Neuronal stem cell (in vitro differentiated cells): ENCODE results near the gene RUNX1.
"Not testable (repeated sequence)": the region's sequence is repeated elsewhere in the genome, so short reads cannot be mapped to it uniquely, and the experiment has no call there.

Experiments used
- DNase-seq: peaks from one replicate; pipeline ENCODE4 v3.0.0-alpha.2; 2013; ENCODE audit warnings: low spot score
- H2AFZ ChIP-seq: one replicate; pipeline ENCODE4 v1.6.1; 2013; ENCODE audit warnings: mild to moderate bottlenecking, low read length, inconsistent platforms
- H2AK5ac ChIP-seq: 2 replicates; pipeline ENCODE4 v1.6.1; 2013; ENCODE audit warnings: low read depth, mild to moderate bottlenecking, inconsistent platforms, low read length, moderate library complexity, mixed read lengths
- H2BK120ac ChIP-seq: 2 replicates; pipeline ENCODE4 v1.6.1; 2013; ENCODE audit warnings: low read depth, mild to moderate bottlenecking, inconsistent platforms, low read length, moderate library complexity, mixed read lengths
- H2BK12ac ChIP-seq: one replicate; pipeline ENCODE4 v1.6.1; 2013; ENCODE audit warnings: low read length, inconsistent platforms
- H2BK15ac ChIP-seq: 2 replicates; pipeline ENCODE4 v1.6.1; 2013; ENCODE audit warnings: mild to moderate bottlenecking, low read length, inconsistent platforms, mixed read lengths
- H2BK5ac ChIP-seq: one replicate; pipeline ENCODE4 v1.6.1; 2013; ENCODE audit warnings: inconsistent platforms, mild to moderate bottlenecking, low read length, moderate library complexity
- H3K14ac ChIP-seq: one replicate; pipeline ENCODE4 v1.6.1; 2013; ENCODE audit warnings: low read length, inconsistent platforms
- H3K18ac ChIP-seq: 2 replicates; pipeline ENCODE4 v1.6.1; 2013; ENCODE audit warnings: low read length, inconsistent platforms
- H3K23ac ChIP-seq: 2 replicates; pipeline ENCODE4 v1.6.1; 2013; ENCODE audit warnings: low read depth, mild to moderate bottlenecking, mixed read lengths, low read length, inconsistent platforms; ENCODE audit not compliant: poor library complexity
- H3K27ac ChIP-seq: replicated peaks from 3 replicates; pipeline ENCODE4 v1.5.1; 2013; ENCODE audit warnings: low read length, inconsistent platforms
- H3K27me3 ChIP-seq, 3 experiments: 2 replicates each; pipeline ENCODE4 v1.6.1; 2013; ENCODE audit warnings: low read length in 3 of 3, mild to moderate bottlenecking in 2 of 3, inconsistent platforms in 1 of 3, low read depth in 1 of 3, mixed read lengths in 1 of 3, moderate library complexity in 1 of 3; ENCODE audit not compliant: control insufficient read depth in 3 of 3, insufficient read depth in 3 of 3
- H3K36me3 ChIP-seq, 2 donors: replicated peaks in 1 of 2; 2 replicates each; pipeline ENCODE4 v1.6.1; 2013; ENCODE audit warnings: low read length in 2 of 2; ENCODE audit not compliant: control insufficient read depth in 2 of 2, insufficient read depth in 2 of 2
- H3K4ac ChIP-seq: 2 replicates; pipeline ENCODE4 v1.6.1; 2013; ENCODE audit warnings: inconsistent platforms, mild to moderate bottlenecking, low read length, moderate library complexity
- H3K4me1 ChIP-seq, 2 donors: 1 replicate in 1 of 2; 2 replicates in 1 of 2; pipeline ENCODE4 v1.6.1; 2013; ENCODE audit warnings: low read length in 2 of 2, low read depth in 1 of 2; ENCODE audit not compliant: control insufficient read depth in 2 of 2, insufficient read depth in 1 of 2
- H3K4me2 ChIP-seq: one replicate; pipeline ENCODE4 v1.6.1; 2013; ENCODE audit warnings: mild to moderate bottlenecking, low read length, inconsistent platforms; ENCODE audit not compliant: insufficient read depth, poor library complexity, severe bottlenecking
- H3K4me3 ChIP-seq, 2 donors: 2 replicates each; pipeline ENCODE4 v1.5.1; 2013; ENCODE audit warnings: low read length in 2 of 2, mild to moderate bottlenecking in 2 of 2, inconsistent platforms in 1 of 2, moderate library complexity in 1 of 2
- H3K79me1 ChIP-seq: one replicate; pipeline ENCODE4 v1.6.1; 2013; ENCODE audit warnings: low read depth, mild to moderate bottlenecking, inconsistent platforms, low read length, moderate library complexity
- H3K9ac ChIP-seq: one replicate; pipeline ENCODE4 v1.6.1; 2013; ENCODE audit warnings: mild to moderate bottlenecking, low read depth, low read length, inconsistent platforms; ENCODE audit not compliant: poor library complexity
- H3K9me3 ChIP-seq, 2 donors: replicated peaks in 1 of 2; 2 replicates each; pipeline versions ENCODE3 to v1.6.1; 2013; ENCODE audit warnings: low read length in 2 of 2, mild to moderate bottlenecking in 2 of 2, inconsistent platforms in 1 of 2, low read depth in 1 of 2, mixed read lengths in 1 of 2, moderate library complexity in 1 of 2; ENCODE audit not compliant: control insufficient read depth in 2 of 2, insufficient read depth in 1 of 2
- H4K8ac ChIP-seq: one replicate; pipeline ENCODE4 v1.6.1; 2013; ENCODE audit warnings: low read depth, mild to moderate bottlenecking, inconsistent platforms, low read length, moderate library complexity
- H4K91ac ChIP-seq: one replicate; pipeline ENCODE4 v1.6.1; 2013; ENCODE audit warnings: low read length, low read depth, mild to moderate bottlenecking, inconsistent platforms; ENCODE audit not compliant: poor library complexity
- WGBS, 2 donors: extraction: QIAGEN DNeasy Blood & Tissue Kit; methylation state at CpG; one replicate each; pipeline ENCODE4 v1.1.7; 2013; ENCODE audit warnings: missing lambda C conversion rate in 2 of 2, mixed read lengths in 1 of 2; ENCODE audit not compliant: insufficient read length in 2 of 2, insufficient replicate concordance in 1 of 2; ENCODE audit errors: extremely low coverage in 2 of 2; 5-methylcytosine and 5-hydroxymethylcytosine counted together

The RUNX1 gene

GRCh38 chr21:34951868-34952267 lies 97.2 kb downstream of the RUNX1 start:
- H3K9me3 ChIP-seq, H3K23ac ChIP-seq, H3K79me1 ChIP-seq, H3K9ac ChIP-seq, H4K91ac ChIP-seq, H2BK120ac ChIP-seq, H3K4ac ChIP-seq, H2AFZ ChIP-seq, H3K4me1 ChIP-seq, H3K27me3 ChIP-seq, H3K4me2 ChIP-seq, DNase-seq, H4K8ac ChIP-seq, H2BK15ac ChIP-seq, H2AK5ac ChIP-seq, H2BK12ac ChIP-seq, H3K14ac ChIP-seq, H3K36me3 ChIP-seq, H2BK5ac ChIP-seq, H3K27ac ChIP-seq, H3K4me3 ChIP-seq, H3K18ac ChIP-seq: not testable (repeated sequence)
- WGBS, 2 donors, result no CpG with 5 or more reads among the region's 4 CpGs

- Histone ChIP-seq H3K9me3 (no peaks in the 10 kb centered on the region), H2AFZ (no peak overlapping the region), H3K4ac (no peak overlapping the region), H3K4me2 (no peak overlapping the region), H3K27ac (no peak overlapping the region), H4K91ac (no peak overlapping the region), H3K27me3 (no peaks in the 10 kb centered on the region), H3K4me1 (peaks cover 0 to 2% of the 10 kb centered on the region in 2 donors), H4K8ac (no peak overlapping the region), H2AK5ac (no peak overlapping the region), H2BK120ac (no peak overlapping the region), H3K4me3 (no peak overlapping the region), H2BK12ac (no peak overlapping the region), H3K9ac (no peak overlapping the region), H3K14ac (no peak overlapping the region), H2BK15ac (no peak overlapping the region), H3K18ac (no peak overlapping the region), H3K36me3 (no peaks in the 10 kb centered on the region), H3K23ac (no peak overlapping the region), H2BK5ac (no peak overlapping the region), H3K79me1 (no peaks in the 10 kb centered on the region)
- no CpG with 5 or more reads among the region's 4 CpGs for WGBS, 2 donors
- DNase-seq, result no peak
These were observed 98.1 kb downstream of the RUNX1 start for GRCh38 chr21:34950980-34951379.

GRCh38 chr21:34949499-34949898 lies 99.6 kb downstream of the RUNX1 start:
- no peak overlapping the region for H3K18ac ChIP-seq
- H2BK15ac ChIP-seq, result no peak overlapping the region
- H2BK120ac ChIP-seq, result no peak overlapping the region
- no CpG with 5 or more reads among the region's 10 CpGs for WGBS, 2 donors
- H2AFZ ChIP-seq, result no peak overlapping the region
- H2BK5ac ChIP-seq, result no peak overlapping the region
- H3K4ac ChIP-seq, result no peak overlapping the region
- peak overlapping the region; percentile 84 for H4K8ac ChIP-seq
- no peaks in the 10 kb centered on the region for H3K27me3 ChIP-seq
- H3K14ac ChIP-seq, result peak overlapping the region; percentile 15
- no peak overlapping the region for H3K27ac ChIP-seq
- no peak overlapping the region for H3K4me3 ChIP-seq
- H3K4me1 ChIP-seq, result peaks cover 0 to 2% of the 10 kb centered on the region in 2 donors
- H2AK5ac ChIP-seq, result no peak overlapping the region
- H3K4me2 ChIP-seq, result no peak overlapping the region
- no peaks in the 10 kb centered on the region for H3K9me3 ChIP-seq
- H3K79me1 ChIP-seq, result no peaks in the 10 kb centered on the region
- no peaks in the 10 kb centered on the region for H3K36me3 ChIP-seq
- no peak for DNase-seq
- H2BK12ac ChIP-seq, result no peak overlapping the region
- no peak overlapping the region for H3K23ac ChIP-seq
- H4K91ac ChIP-seq, result no peak overlapping the region
- H3K9ac ChIP-seq, result no peak overlapping the region

GRCh38 chr21:34949030-34949429 lies 100.1 kb downstream of the RUNX1 start:
- no peak overlapping the region for H3K4me2 ChIP-seq
- no peak overlapping the region for H3K18ac ChIP-seq
- H2AK5ac ChIP-seq, result no peak overlapping the region
- no CpG with 5 or more reads among the region's 4 CpGs for WGBS, 2 donors
- H3K23ac ChIP-seq, result no peak overlapping the region
- H2BK120ac ChIP-seq, result no peak overlapping the region
- no peak overlapping the region for H2BK5ac ChIP-seq
- no peak overlapping the region for H3K27ac ChIP-seq
- H3K36me3 ChIP-seq, result no peaks in the 10 kb centered on the region
- no peak overlapping the region for H2BK15ac ChIP-seq
- no peak overlapping the region for H3K9ac ChIP-seq
- no peaks in the 10 kb centered on the region for H3K27me3 ChIP-seq
- H3K9me3 ChIP-seq, result no peaks in the 10 kb centered on the region
- H3K4me3 ChIP-seq, result no peak overlapping the region
- H2AFZ ChIP-seq, result no peak overlapping the region
- H2BK12ac ChIP-seq, result no peak overlapping the region
- no peak for DNase-seq
- no peak overlapping the region for H3K4ac ChIP-seq
- no peaks in the 10 kb centered on the region for H3K79me1 ChIP-seq
- H3K14ac ChIP-seq, result no peak overlapping the region
- peaks cover 0 to 2% of the 10 kb centered on the region in 2 donors for H3K4me1 ChIP-seq
- no peak overlapping the region for H4K91ac ChIP-seq
- H4K8ac ChIP-seq, result no peak overlapping the region
